Astrocyte (in vitro differentiated cells and primary cell): Measurements from ENCODE around the gene NUP153. TPM values are rescaled to one million over a fixed set of nuclear protein-coding genes. Genes with fewer than 3 reads are reported as not detected.
A peak's percentile ranks its signal among the peaks of the same experiment; 100 is the strongest.

ENCODE experiments used
- DNase-seq: peaks from one replicate; pipeline ENCODE4 v3.0.0-alpha.2; 2010; ENCODE audit warnings: low read depth
- FAIRE-seq: peaks from 2 replicates; lab custom pipeline; 2011; peaks lifted over from hg19 to GRCh38; lab: Jason Lieb, UNC
- H2AFZ ChIP-seq: 2 replicates; pipeline ENCODE4 v1.6.0; 2012; ENCODE audit warnings: low read depth, low read length, inconsistent platforms
- H3K27ac ChIP-seq: 2 replicates; pipeline ENCODE4 v1.5.1; 2011; ENCODE audit warnings: low read depth, low read length, inconsistent platforms
- H3K27me3 ChIP-seq: 2 replicates; pipeline ENCODE4 v1.6.0; 2011; ENCODE audit warnings: low read length, inconsistent platforms; ENCODE audit not compliant: insufficient read depth
- H3K36me3 ChIP-seq: 2 replicates; pipeline ENCODE4 v1.5.1; 2011; ENCODE audit warnings: low read length, inconsistent platforms; ENCODE audit not compliant: insufficient read depth
- H3K4me1 ChIP-seq: 2 replicates; pipeline ENCODE4 v1.5.1; 2011; ENCODE audit warnings: low read length, inconsistent platforms; ENCODE audit not compliant: insufficient read depth
- H3K4me2 ChIP-seq: 2 replicates; pipeline ENCODE4 v1.6.0; 2012; ENCODE audit warnings: low read length, inconsistent platforms
- H3K4me3 ChIP-seq: 2 replicates; pipeline ENCODE4 v1.5.1; 2011; ENCODE audit warnings: low read depth, mild to moderate bottlenecking, low read length, inconsistent platforms; ENCODE audit not compliant: insufficient read depth
- H3K79me2 ChIP-seq: 2 replicates; pipeline ENCODE4 v1.6.0; 2012; ENCODE audit warnings: mild to moderate bottlenecking, low read length, inconsistent platforms; ENCODE audit not compliant: insufficient read depth
- H3K9ac ChIP-seq: 2 replicates; pipeline ENCODE4 v1.6.0; 2012; ENCODE audit warnings: mild to moderate bottlenecking, low read length, inconsistent platforms
- H3K9me3 ChIP-seq: 2 replicates; pipeline ENCODE4 v1.5.1; 2012; ENCODE audit warnings: low read depth, mild to moderate bottlenecking, low read length, inconsistent platforms; ENCODE audit not compliant: insufficient read depth
- H4K20me1 ChIP-seq: 2 replicates; pipeline ENCODE4 v1.6.0; 2012; ENCODE audit warnings: low read length, inconsistent platforms; ENCODE audit not compliant: insufficient read depth
- H3K27ac Mint-ChIP-seq: one replicate; pipeline ENCODE4 v1.8.0; 2021; ENCODE audit warnings: mild to moderate bottlenecking, mixed read lengths; ENCODE audit not compliant: unreplicated experiment
- H3K27me3 Mint-ChIP-seq: one replicate; pipeline ENCODE4 v1.8.0; 2021; ENCODE audit warnings: low read depth, mixed read lengths; ENCODE audit not compliant: unreplicated experiment
- H3K36me3 Mint-ChIP-seq: one replicate; pipeline ENCODE4 v1.8.0; 2021; ENCODE audit warnings: low read depth, mixed read lengths; ENCODE audit not compliant: unreplicated experiment
- H3K4me1 Mint-ChIP-seq: one replicate; pipeline ENCODE4 v1.8.0; 2021; ENCODE audit warnings: low read depth, mixed read lengths; ENCODE audit not compliant: unreplicated experiment
- H3K4me3 Mint-ChIP-seq: one replicate; pipeline ENCODE4 v1.8.0; 2021; ENCODE audit warnings: mild to moderate bottlenecking, moderate library complexity, mixed read lengths; ENCODE audit not compliant: unreplicated experiment
- H3K9me3 Mint-ChIP-seq: one replicate; pipeline ENCODE4 v1.8.0; 2021; ENCODE audit warnings: mild to moderate bottlenecking, mixed read lengths; ENCODE audit not compliant: unreplicated experiment
- CTCF ChIP-seq: IDR thresholded peaks from 2 replicates; pipeline ENCODE4 v1.5.1; 2011; ENCODE audit warnings: low read depth, mild to moderate bottlenecking, inconsistent platforms, low read length, moderate library complexity; ENCODE audit not compliant: insufficient read depth
- EZH2 ChIP-seq: IDR thresholded peaks from 2 replicates; pipeline ENCODE4 v1.6.1; 2012; ENCODE audit warnings: mild to moderate bottlenecking, low read length, inconsistent platforms; ENCODE audit not compliant: insufficient read depth
- total RNA-seq: library from RNA; stranded (reverse); gene quantifications from 2 replicates; pipeline ENCODE4 v1.2.1, GENCODE V29; 2021

Gene NUP153
- total RNA-seq, 1 donor from 2014 or later: 51.6 TPM

GRCh38 chr6:17599877-17600526 lies 106.7 kb downstream of the NUP153 start, which contains the start of gene FAM8A1:
Gene FAM8A1 (plus strand): TSS chr6:17600302. CDS start chr6:17600410, 108 bp downstream.
- FAIRE-seq (no peak), DNase-seq (peak; percentile 71)
- Mint-ChIP-seq H3K9me3 (no peaks in the 10 kb centered on the region), H3K27me3 (no peaks in the 10 kb centered on the region), H3K4me3 (peak within 1 kb of the TSS; percentile 84), H3K4me1 (no peaks in the 10 kb centered on the region), H3K27ac (peak within 1 kb of the TSS; percentile 75), H3K36me3 (no peaks in the 10 kb centered on the region)
- Histone ChIP-seq H3K4me2 (peak within 1 kb of the TSS; percentile 95), H3K4me1 (peaks cover 7% of the 10 kb centered on the region), H2AFZ (peak within 1 kb of the TSS; percentile 98), H3K4me3 (peak within 1 kb of the TSS; percentile 76), H3K79me2 (peaks cover 16% of the 10 kb centered on the region), H3K9me3 (no peaks in the 10 kb centered on the region), H3K9ac (peak within 1 kb of the TSS; percentile 79), H3K36me3 (no peaks in the 10 kb centered on the region), H3K27me3 (no peaks in the 10 kb centered on the region), H3K27ac (peak within 1 kb of the TSS; percentile 69), H4K20me1 (peaks cover 3% of the 10 kb centered on the region)
- no peak for TF ChIP-seq EZH2
- TF ChIP-seq CTCF: no peak

GRCh38 chr6:17596085-17596484 lies 110.6 kb downstream of the NUP153 start:
- DNase-seq (no peak), FAIRE-seq (no peak)
- Mint-ChIP-seq H3K36me3 (no peaks in the 10 kb centered on the region), H3K4me1 (no peaks in the 10 kb centered on the region), H3K27me3 (no peaks in the 10 kb centered on the region), H3K27ac (no peak overlapping the region), H3K9me3 (no peaks in the 10 kb centered on the region), H3K4me3 (no peak overlapping the region)
- Histone ChIP-seq H3K27ac (no peak overlapping the region), H3K9ac (no peak overlapping the region), H3K79me2 (peaks cover 4% of the 10 kb centered on the region), H4K20me1 (no peaks in the 10 kb centered on the region), H3K27me3 (no peaks in the 10 kb centered on the region), H3K4me2 (no peak overlapping the region), H3K4me1 (peaks cover 4% of the 10 kb centered on the region), H2AFZ (no peak overlapping the region), H3K36me3 (no peaks in the 10 kb centered on the region), H3K9me3 (no peaks in the 10 kb centered on the region), H3K4me3 (no peak overlapping the region)
- TF ChIP-seq CTCF: no peak
- no peak for TF ChIP-seq EZH2

GRCh38 chr6:17593246-17593645 lies 113.5 kb downstream of the NUP153 start:
- H3K27ac ChIP-seq: no peak overlapping the region
- no peaks in the 10 kb centered on the region for H3K36me3 ChIP-seq
- no peak for FAIRE-seq
- no peak overlapping the region for H2AFZ ChIP-seq
- TF ChIP-seq EZH2 (no peak), CTCF (no peak)
- no peaks in the 10 kb centered on the region for H3K9me3 ChIP-seq
- Mint-ChIP-seq H3K4me1 (peaks cover 11% of the 10 kb centered on the region), H3K27ac (no peak overlapping the region), H3K9me3 (no peaks in the 10 kb centered on the region), H3K4me3 (no peak overlapping the region), H3K27me3 (no peaks in the 10 kb centered on the region), H3K36me3 (no peaks in the 10 kb centered on the region)
- no peak for DNase-seq
- H3K4me2 ChIP-seq: no peak overlapping the region
- H3K27me3 ChIP-seq: no peaks in the 10 kb centered on the region
- no peak overlapping the region for H3K9ac ChIP-seq
- peaks cover 12% of the 10 kb centered on the region for H3K4me1 ChIP-seq
- no peaks in the 10 kb centered on the region for H3K79me2 ChIP-seq
- H3K4me3 ChIP-seq: no peak overlapping the region
- no peaks in the 10 kb centered on the region for H4K20me1 ChIP-seq
